MCF 10A (cell line): ENCODE results near the gene MYOM3. TPM values are rescaled to one million over a fixed set of nuclear protein-coding genes. Genes with fewer than 3 reads are reported as not detected.

ENCODE experiments used
- BruUV-seq: library from RNA; stranded (reverse); fragments of 400-500 nt; replicated peaks from 2 replicates; lab custom pipeline; 2021; lab: Mats Ljungman, UMichigan
- CTCF ChIA-PET: fragments of 300-600 bp; sonication (Branson Sonifier 250); formaldehyde crosslinking; extraction: SDS; loops from one replicate; lab custom pipeline; 2021; ENCODE audit warnings: antibody characterized with exemption, inconsistent platforms; lab: Yijun Ruan, JAX
- POLR2A ChIA-PET: fragments of 300-600, 350-650 bp; sonication (Branson Sonifier 250); formaldehyde crosslinking; extraction: SDS; loops from one replicate; lab custom pipeline; 2020; ENCODE audit warnings: antibody characterized with exemption, inconsistent platforms; lab: Yijun Ruan, JAX
- DNase-seq: peaks from one replicate; pipeline ENCODE4 v3.0.0-alpha.2; 2018; ENCODE audit not compliant: unreplicated experiment
- H3K27ac Mint-ChIP-seq: one replicate; pipeline ENCODE4 v1.8.0; 2022; ENCODE audit warnings: mild to moderate bottlenecking, low read depth, mixed read lengths; ENCODE audit not compliant: unreplicated experiment
- H3K27me3 Mint-ChIP-seq: one replicate; pipeline ENCODE4 v1.8.0; 2022; ENCODE audit warnings: mixed read lengths; ENCODE audit not compliant: insufficient read depth, unreplicated experiment
- H3K36me3 Mint-ChIP-seq: one replicate; pipeline ENCODE4 v1.8.0; 2022; ENCODE audit warnings: mild to moderate bottlenecking, moderate library complexity, mixed read lengths; ENCODE audit not compliant: insufficient read depth, unreplicated experiment
- H3K4me1 Mint-ChIP-seq: one replicate; pipeline ENCODE4 v1.8.0; 2022; ENCODE audit warnings: mixed read lengths; ENCODE audit not compliant: insufficient read depth, unreplicated experiment
- H3K4me3 Mint-ChIP-seq: one replicate; pipeline ENCODE4 v1.8.0; 2022; ENCODE audit warnings: mild to moderate bottlenecking, moderate library complexity, mixed read lengths; ENCODE audit not compliant: unreplicated experiment
- H3K9me3 Mint-ChIP-seq: one replicate; pipeline ENCODE4 v1.8.0; 2022; ENCODE audit warnings: mixed read lengths; ENCODE audit not compliant: unreplicated experiment
- CTCF ChIP-seq: fragments of 200-600 bp; IDR thresholded peaks from one replicate; pipeline ENCODE4 v1.8.0; 2022; ENCODE audit warnings: antibody characterized with exemption, mild to moderate bottlenecking; ENCODE audit not compliant: unreplicated experiment
- intact Hi-C: fragments of 100-400 bp; cut with micrococcal nuclease; formaldehyde crosslinking; loops from 2 replicates; pipeline ENCODE4 v1.14.1; 2022
- total RNA-seq: library from RNA; stranded (reverse); gene quantifications from 2 replicates; pipeline ENCODE4 v1.2.3, GENCODE V29; 2022

Gene MYOM3
- total RNA-seq, 1 experiment from 2014 or later: 0.05 TPM

- Mint-ChIP-seq H3K36me3 (peaks cover 7% of the 10 kb centered on the region), H3K27ac (no peak overlapping the region), H3K4me3 (no peak overlapping the region), H3K4me1 (peaks cover 5% of the 10 kb centered on the region), H3K9me3 (peaks cover 14% of the 10 kb centered on the region), H3K27me3 (no peaks in the 10 kb centered on the region)
- ChIA-PET POLR2A (interaction anchor here (0.6 to 0.7 kb wide), 2 partner anchors 17 to 210 kb away, joined by 3 read pairs; partner anchors contain the start of gene IL22RA1), CTCF (interaction anchor here (0.9 to 1.1 kb wide), 2 partner anchors 24 to 73 kb away, joined by 3 read pairs; no protein-coding TSS in a partner anchor)
- intact Hi-C loops: no loop called here
- TF ChIP-seq CTCF: no peak
- no peak for DNase-seq
- no TSS peak for BruUV-seq
Observed at GRCh38 chr1:24126018-24126671, 14.2 kb upstream of the MYOM3 start.

GRCh38 chr1:24125456-24125855 lies 13.5 kb upstream of the MYOM3 start:
- ChIA-PET CTCF (interaction anchor here (1.1 kb wide), 1 partner anchor 73 kb away, joined by 3 read pairs; no protein-coding TSS in a partner anchor), POLR2A (interaction anchor here (0.7 to 1.1 kb wide), 2 partner anchors 9 to 18 kb away, joined by 3 read pairs; partner anchors contain the start of gene IL22RA1)
- no peak for DNase-seq
- peaks cover 6% of the 10 kb centered on the region for H3K4me1 Mint-ChIP-seq
- TF ChIP-seq CTCF: no peak
- no peak overlapping the region for H3K4me3 Mint-ChIP-seq
- peaks cover 14% of the 10 kb centered on the region for H3K9me3 Mint-ChIP-seq
- no peaks in the 10 kb centered on the region for H3K27me3 Mint-ChIP-seq
- intact Hi-C loops: no loop called here
- no peak overlapping the region for H3K27ac Mint-ChIP-seq
- BruUV-seq: no TSS peak
- H3K36me3 Mint-ChIP-seq: peaks cover 7% of the 10 kb centered on the region

- no peaks in the 10 kb centered on the region for H3K27me3 Mint-ChIP-seq
- no peak for TF ChIP-seq CTCF
- peaks cover 7% of the 10 kb centered on the region for H3K36me3 Mint-ChIP-seq
- peaks cover 13% of the 10 kb centered on the region for H3K9me3 Mint-ChIP-seq
- BruUV-seq: no TSS peak
- no peak overlapping the region for H3K4me3 Mint-ChIP-seq
- ChIA-PET CTCF (interaction anchor here (0.8 kb wide), 1 partner anchor 354 kb away, joined by 3 read pairs; no protein-coding TSS in a partner anchor), POLR2A (interaction anchor here (1.1 kb wide), 1 partner anchor 9 kb away, joined by 3 read pairs; no protein-coding TSS in a partner anchor)
- peaks cover 11% of the 10 kb centered on the region for H3K4me1 Mint-ChIP-seq
- H3K27ac Mint-ChIP-seq: no peak overlapping the region
- intact Hi-C loops: no loop called here
- DNase-seq: no peak
Observed at GRCh38 chr1:24124980-24125379, 13.0 kb upstream of the MYOM3 start.

- Mint-ChIP-seq H3K27ac (no peak overlapping the region), H3K36me3 (no peaks in the 10 kb centered on the region), H3K4me1 (peaks cover 15% of the 10 kb centered on the region), H3K9me3 (no peaks in the 10 kb centered on the region), H3K27me3 (no peaks in the 10 kb centered on the region), H3K4me3 (no peak overlapping the region)
- CTCF ChIA-PET: interaction anchor here (0.7 to 1.2 kb wide), 3 partner anchors 24 to 95 kb away, joined by 3 to 4 read pairs (median 3); no protein-coding TSS in a partner anchor
- POLR2A ChIA-PET: no interaction called here
- no TSS peak for BruUV-seq
- TF ChIP-seq CTCF: no peak
- no peak for DNase-seq
- intact Hi-C loops: no loop called here
Observed at GRCh38 chr1:24123611-24124010, 11.7 kb upstream of the MYOM3 start.
